Right lobe of liver (tissue), 4 donors: ENCODE results near the gene SPEF2.

Experiments used
- CTCF ChIP-seq, 4 donors: fragments of 200-600 bp in 3 of 4; fragments of 450-650 bp in 1 of 4; IDR thresholded peaks; one replicate each; pipeline versions ENCODE4 v1.5.1 to v1.8.0; 2016 to 2022; ENCODE audit warnings: antibody characterized with exemption in 4 of 4, mild to moderate bottlenecking in 2 of 4
- POLR2A ChIP-seq: fragments of 450-650 bp; IDR thresholded peaks from one replicate; pipeline ENCODE4 v1.6.1; 2017; ENCODE audit warnings: antibody characterized with exemption, mild to moderate bottlenecking
- donor health status: DM: no; HTN: no; CAD: no.
- donor health status: DM: no; HTN: no; CAD: no.
- donor health status: DM: no; HTN: yes; CAD: no.

GRCh38 chr5:35794328-35794619, 176.6 kb downstream of the SPEF2 start:
- TF ChIP-seq POLR2A (no peak), CTCF (IDR thresholded peaks at IDR 0.05) (no peak)
